Measurements from ENCODE around the gene GAS7.

- no peak for TF ChIP-seq CTCF (IDR thresholded peaks at IDR 0.05)
- no peak for TF ChIP-seq POLR2AphosphoS5 (IDR thresholded peaks at IDR 0.05)
- no peak for TF ChIP-seq EP300 (IDR thresholded peaks at IDR 0.05)
Observed at GRCh38 chr17:9953492-9953891, 244.9 kb downstream of the GAS7 start.
